ENCODE measurements around the gene FRYL.

DNA sequence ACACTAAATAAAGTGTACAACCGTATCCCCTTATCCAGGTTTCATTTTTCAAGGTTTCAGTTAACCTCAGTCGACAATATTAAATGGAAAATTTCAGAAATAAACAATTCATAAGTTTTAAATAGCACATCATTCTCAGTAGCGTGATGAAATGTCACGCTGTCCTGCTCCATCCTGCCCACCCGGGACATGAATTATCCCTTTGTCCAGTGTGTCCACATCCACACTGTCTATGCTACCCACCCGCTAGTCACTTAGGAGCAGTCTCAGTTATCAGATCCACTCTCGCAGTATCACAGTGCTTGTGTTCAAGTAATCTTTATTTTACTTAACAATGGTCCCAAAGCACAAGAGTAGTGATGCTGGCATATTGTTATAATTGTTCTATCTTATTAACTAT is 54.7 kb downstream of the FRYL start:
- TF ChIP-seq, protein P1, sequence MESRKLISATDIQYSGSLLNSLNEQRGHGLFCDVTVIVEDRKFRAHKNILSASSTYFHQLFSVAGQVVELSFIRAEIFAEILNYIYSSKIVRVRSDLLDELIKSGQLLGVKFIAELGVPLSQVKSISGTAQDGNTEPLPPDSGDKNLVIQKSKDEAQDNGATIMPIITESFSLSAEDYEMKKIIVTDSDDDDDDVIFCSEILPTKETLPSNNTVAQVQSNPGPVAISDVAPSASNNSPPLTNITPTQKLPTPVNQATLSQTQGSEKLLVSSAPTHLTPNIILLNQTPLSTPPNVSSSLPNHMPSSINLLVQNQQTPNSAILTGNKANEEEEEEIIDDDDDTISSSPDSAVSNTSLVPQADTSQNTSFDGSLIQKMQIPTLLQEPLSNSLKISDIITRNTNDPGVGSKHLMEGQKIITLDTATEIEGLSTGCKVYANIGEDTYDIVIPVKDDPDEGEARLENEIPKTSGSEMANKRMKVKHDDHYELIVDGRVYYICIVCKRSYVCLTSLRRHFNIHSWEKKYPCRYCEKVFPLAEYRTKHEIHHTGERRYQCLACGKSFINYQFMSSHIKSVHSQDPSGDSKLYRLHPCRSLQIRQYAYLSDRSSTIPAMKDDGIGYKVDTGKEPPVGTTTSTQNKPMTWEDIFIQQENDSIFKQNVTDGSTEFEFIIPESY (IDR thresholded peaks at IDR 0.05; ENCODE audit: extremely low read depth, insufficient replicate concordance, low read length) = no peak
- TF ChIP-seq RAD21 (IDR thresholded peaks at IDR 0.05; ENCODE audit: low read depth) = no peak
- TF ChIP-seq, protein P2, sequence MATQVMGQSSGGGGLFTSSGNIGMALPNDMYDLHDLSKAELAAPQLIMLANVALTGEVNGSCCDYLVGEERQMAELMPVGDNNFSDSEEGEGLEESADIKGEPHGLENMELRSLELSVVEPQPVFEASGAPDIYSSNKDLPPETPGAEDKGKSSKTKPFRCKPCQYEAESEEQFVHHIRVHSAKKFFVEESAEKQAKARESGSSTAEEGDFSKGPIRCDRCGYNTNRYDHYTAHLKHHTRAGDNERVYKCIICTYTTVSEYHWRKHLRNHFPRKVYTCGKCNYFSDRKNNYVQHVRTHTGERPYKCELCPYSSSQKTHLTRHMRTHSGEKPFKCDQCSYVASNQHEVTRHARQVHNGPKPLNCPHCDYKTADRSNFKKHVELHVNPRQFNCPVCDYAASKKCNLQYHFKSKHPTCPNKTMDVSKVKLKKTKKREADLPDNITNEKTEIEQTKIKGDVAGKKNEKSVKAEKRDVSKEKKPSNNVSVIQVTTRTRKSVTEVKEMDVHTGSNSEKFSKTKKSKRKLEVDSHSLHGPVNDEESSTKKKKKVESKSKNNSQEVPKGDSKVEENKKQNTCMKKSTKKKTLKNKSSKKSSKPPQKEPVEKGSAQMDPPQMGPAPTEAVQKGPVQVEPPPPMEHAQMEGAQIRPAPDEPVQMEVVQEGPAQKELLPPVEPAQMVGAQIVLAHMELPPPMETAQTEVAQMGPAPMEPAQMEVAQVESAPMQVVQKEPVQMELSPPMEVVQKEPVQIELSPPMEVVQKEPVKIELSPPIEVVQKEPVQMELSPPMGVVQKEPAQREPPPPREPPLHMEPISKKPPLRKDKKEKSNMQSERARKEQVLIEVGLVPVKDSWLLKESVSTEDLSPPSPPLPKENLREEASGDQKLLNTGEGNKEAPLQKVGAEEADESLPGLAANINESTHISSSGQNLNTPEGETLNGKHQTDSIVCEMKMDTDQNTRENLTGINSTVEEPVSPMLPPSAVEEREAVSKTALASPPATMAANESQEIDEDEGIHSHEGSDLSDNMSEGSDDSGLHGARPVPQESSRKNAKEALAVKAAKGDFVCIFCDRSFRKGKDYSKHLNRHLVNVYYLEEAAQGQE (IDR thresholded peaks at IDR 0.05; ENCODE audit: low read depth) = no peak

Measured in HCT116 (cell line).